Activated CD4-positive, CD25-positive, alpha-beta regulatory T cell treated with anti-CD3 and anti-CD28 coated beads, Interleukin-2, amount 50 U/mL, for 24 hours (primary cell): ENCODE measurements around the gene HCLS1.
"Not testable (repeated sequence)": the region's sequence is repeated elsewhere in the genome, so short reads cannot be mapped to it uniquely, and the experiment has no call there.

Experiments
- ATAC-seq, 2 donors: fragments of 150-1000 bp; cut with Tn5 transposase; one replicate each; pipeline ENCODE4 v1.10.0; 2021; ENCODE audit warnings: mild to moderate bottlenecking in 1 of 2, moderate library complexity in 1 of 2

HCLS1 gene

DNA sequence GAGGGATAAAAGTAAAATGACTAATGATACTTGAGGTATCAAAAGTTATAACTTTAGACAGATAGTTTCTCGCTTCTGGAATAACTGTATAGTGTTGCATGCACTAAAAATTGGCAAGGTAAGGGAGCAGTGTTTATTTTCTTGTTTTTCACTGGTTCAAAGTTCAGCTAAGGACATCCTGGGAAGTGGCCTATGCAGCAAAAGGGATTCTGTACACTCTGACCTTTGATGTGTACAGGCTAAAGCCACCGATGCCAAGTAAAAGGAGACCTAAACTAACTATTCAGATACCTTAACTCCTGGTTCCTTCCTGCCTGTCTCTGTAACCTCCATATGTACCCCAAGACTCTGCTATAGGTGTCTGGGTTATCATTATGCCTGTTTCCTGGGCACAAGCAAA lies 65.9 kb downstream of the HCLS1 start:
- ATAC-seq, result no peak

DNA sequence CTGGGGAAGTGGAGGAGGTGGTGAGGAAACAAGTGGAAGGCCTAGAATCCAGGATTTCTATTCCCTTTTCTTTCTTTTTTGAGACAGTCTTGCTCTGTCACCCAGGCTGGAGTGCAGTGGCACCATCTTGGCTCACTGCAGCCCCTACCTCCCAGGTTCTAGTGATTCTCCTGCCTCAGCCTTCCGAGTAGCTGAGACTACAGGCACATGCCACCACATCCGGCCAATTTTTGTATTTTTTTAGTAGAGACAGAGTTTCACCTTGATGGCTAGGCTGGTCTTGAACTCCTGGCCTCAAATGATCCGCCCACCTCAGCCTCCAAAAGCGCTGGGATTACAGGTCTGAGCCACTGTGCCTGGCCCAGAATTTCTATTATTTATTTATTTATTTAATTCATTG lies 66.9 kb downstream of the HCLS1 start:
- ATAC-seq, result not testable (repeated sequence)

DNA sequence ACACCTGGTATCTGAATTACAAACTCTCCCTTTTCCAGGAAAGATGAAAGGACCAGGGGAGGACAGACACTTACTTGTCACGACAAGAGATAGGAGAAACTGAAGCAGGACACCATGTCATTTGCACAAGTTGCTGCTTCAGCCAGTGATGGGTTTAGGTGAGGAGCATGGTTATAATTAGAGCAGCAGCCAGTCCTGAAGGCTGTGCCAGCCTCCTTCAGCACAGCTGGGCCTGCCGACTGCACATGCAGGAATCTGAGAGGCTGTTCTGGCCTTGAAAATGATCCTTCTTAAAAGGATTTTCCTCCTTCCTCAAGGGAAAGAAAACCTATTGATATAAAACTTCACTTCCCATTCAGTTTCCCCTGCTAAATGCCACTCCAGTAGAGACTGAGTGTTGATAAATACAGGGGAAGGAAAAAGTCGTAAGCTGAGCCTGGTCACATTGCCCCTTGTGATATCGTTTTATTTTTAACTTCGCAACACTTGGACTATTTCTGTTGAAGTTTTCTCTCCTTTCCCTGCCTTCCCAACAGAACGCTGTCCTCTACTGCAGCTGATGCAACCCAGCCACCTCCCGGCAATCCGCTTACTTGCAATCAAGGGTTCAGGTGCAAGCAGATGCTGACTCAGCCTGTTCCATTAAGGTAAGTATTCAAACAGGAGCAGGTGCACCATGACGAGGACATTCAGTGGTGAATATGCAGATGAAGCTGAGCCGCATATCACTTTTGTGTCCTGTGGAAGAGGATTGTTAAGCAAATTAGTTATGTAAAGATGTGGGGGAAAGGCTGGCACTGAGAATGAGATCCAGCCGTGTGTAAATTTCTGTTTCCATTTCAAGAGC lies 67.6 kb downstream of the HCLS1 start, which contains the start of gene FBXO40:
TSS of gene FBXO40 (plus strand) at position 524 of the 847 bp plus-strand sequence. CDS start 27,197 bp downstream, outside the sequence.
- ATAC-seq, result no peak

DNA sequence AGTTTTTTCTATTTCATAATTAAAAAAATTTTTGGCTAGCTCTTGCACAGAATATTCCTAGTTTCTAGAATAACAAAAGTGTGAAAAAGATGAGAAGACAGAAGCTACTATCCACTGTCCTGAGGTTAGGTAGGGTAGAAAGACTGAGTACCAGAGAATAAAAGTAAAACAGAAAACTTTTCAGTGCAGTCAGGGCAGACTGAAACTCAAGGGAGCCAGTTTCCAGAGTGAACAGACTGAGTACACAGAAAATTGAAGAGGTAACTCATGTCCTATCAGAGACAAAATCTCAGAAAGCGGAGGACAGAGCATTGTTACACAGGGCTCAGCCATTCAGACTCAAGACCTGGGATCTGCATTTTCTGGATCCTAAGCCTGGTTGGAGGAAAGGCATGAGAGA lies 76.3 kb downstream of the HCLS1 start:
- no peak for ATAC-seq

DNA sequence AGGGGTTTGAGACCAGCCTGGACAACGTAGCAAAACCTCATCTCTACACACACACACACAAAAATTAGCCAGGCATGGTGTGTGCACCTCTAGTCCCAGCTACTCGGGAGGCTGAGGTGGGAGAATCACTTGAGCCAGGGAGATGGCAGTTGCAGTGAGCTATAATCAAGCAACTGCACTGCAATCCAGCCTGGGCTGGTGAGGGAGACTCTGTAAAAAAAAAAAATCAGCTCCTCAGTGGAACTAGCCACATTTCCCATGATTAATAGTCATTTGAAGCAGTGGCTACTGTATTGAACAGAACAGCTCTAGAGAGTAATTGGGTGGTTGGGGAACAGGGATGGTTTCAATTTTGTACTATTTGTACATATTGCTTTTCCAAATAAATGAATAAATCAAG lies 79.0 kb downstream of the HCLS1 start:
- no peak for ATAC-seq
